PC-3 (cell line): ENCODE measurements around the gene SYMPK. TPM values are rescaled to one million over a fixed set of nuclear protein-coding genes. Genes with fewer than 3 reads are reported as not detected.

Source experiments
- ATAC-seq: fragments of 200-7000 bp; cut with Tn5 transposase; 2 replicates; pipeline ENCODE4 v1.9.1; 2020; ENCODE audit warnings: mild to moderate bottlenecking, moderate library complexity
- BruUV-seq: library from RNA; stranded (reverse); fragments of 400-500 nt; replicated peaks from 2 replicates; lab custom pipeline; 2021; lab: Mats Ljungman, UMichigan
- CTCF ChIA-PET: fragments of 300-600 bp; sonication (Branson Sonifier 250); formaldehyde crosslinking; loops from one replicate; lab custom pipeline; 2022; ENCODE audit warnings: antibody characterized with exemption; lab: Charles Lee
- POLR2A ChIA-PET: fragments of 300-600 bp; sonication (Branson Sonifier 250); formaldehyde crosslinking; loops from one replicate; lab custom pipeline; 2022; ENCODE audit warnings: antibody characterized with exemption; ENCODE audit not compliant: unreplicated experiment; lab: Charles Lee
- DNase-seq: peaks from one replicate; pipeline ENCODE4 v3.0.0-alpha.2; 2015
- H2AFZ ChIP-seq: fragments of 300-600 bp; sonication (generic); 2 replicates; pipeline ENCODE4 v1.6.0; 2016; ENCODE audit warnings: antibody characterized with exemption, low read length
- H3F3A ChIP-seq: fragments of 300-600 bp; sonication (generic); one replicate; pipeline ENCODE4 v1.6.0; 2017; ENCODE audit warnings: antibody characterized with exemption, low read length, control low read depth, mild to moderate bottlenecking; ENCODE audit not compliant: unreplicated experiment
- H3K27ac ChIP-seq: fragments of 300-600 bp; sonication (generic); 2 replicates; pipeline ENCODE4 v1.5.1; 2016; ENCODE audit warnings: mild to moderate bottlenecking, low read length
- H3K27me3 ChIP-seq: fragments of 300-600 bp; sonication (generic); 2 replicates; pipeline ENCODE4 v1.6.1; 2016; ENCODE audit warnings: low read length, mixed read lengths
- H3K36me3 ChIP-seq: fragments of 300-600 bp; sonication (generic); 2 replicates; pipeline ENCODE4 v1.6.1; 2016; ENCODE audit warnings: low read depth, mixed run types, low read length, mixed read lengths
- H3K4me1 ChIP-seq: fragments of 300-600 bp; sonication (generic); 2 replicates; pipeline ENCODE4 v1.5.1; 2016; ENCODE audit warnings: low read length; ENCODE audit not compliant: insufficient read depth
- H3K4me2 ChIP-seq: fragments of 300-600 bp; sonication (generic); 2 replicates; pipeline ENCODE4 v1.6.0; 2016; ENCODE audit warnings: low read length
- H3K4me3 ChIP-seq: fragments of 300-600 bp; sonication (generic); 2 replicates; pipeline ENCODE4 v1.5.1; 2016; ENCODE audit warnings: mild to moderate bottlenecking, low read length, mixed read lengths
- H3K79me2 ChIP-seq: fragments of 300-600 bp; sonication (generic); 2 replicates; pipeline ENCODE4 v1.6.1; 2017; ENCODE audit warnings: low read length, mixed read lengths
- H3K9ac ChIP-seq: fragments of 300-600 bp; sonication (generic); 2 replicates; pipeline ENCODE4 v1.6.0; 2016; ENCODE audit warnings: mild to moderate bottlenecking, low read length
- H3K9me2 ChIP-seq: fragments of 300-600 bp; sonication (generic); replicated peaks from 2 replicates; pipeline ENCODE4 v1.6.1; 2016; ENCODE audit warnings: mixed run types, low read length, mixed read lengths
- H3K9me3 ChIP-seq: fragments of 300-600 bp; sonication (generic); 2 replicates; pipeline ENCODE4 v1.6.1; 2016; ENCODE audit warnings: low read length, mixed read lengths
- H4K20me1 ChIP-seq: fragments of 300-600 bp; sonication (generic); 2 replicates; pipeline ENCODE4 v1.6.1; 2016; ENCODE audit warnings: low read length, mixed read lengths
- CTCF ChIP-seq: fragments of 300-600 bp; sonication (generic); conservative IDR thresholded peaks from 2 replicates; pipeline ENCODE4 v1.5.1; 2017; ENCODE audit warnings: antibody characterized with exemption, low read depth, mild to moderate bottlenecking, low read length
- EZH2 ChIP-seq: fragments of 300-600 bp; sonication (generic); IDR thresholded peaks from one replicate; pipeline ENCODE4 v1.6.1; 2017; ENCODE audit warnings: antibody characterized with exemption, mild to moderate bottlenecking, low read length; ENCODE audit not compliant: unreplicated experiment
- EZH2phosphoT487 ChIP-seq: fragments of 300-600 bp; sonication (generic); IDR thresholded peaks from 2 replicates; pipeline ENCODE4 v1.6.1; 2018; ENCODE audit warnings: mild to moderate bottlenecking, antibody characterized with exemption, low read length, borderline replicate concordance
- intact Hi-C: fragments of 100-400 bp; cut with micrococcal nuclease; formaldehyde crosslinking; loops from 2 replicates; pipeline ENCODE4 v1.9.0; 2023
- total RNA-seq: library from RNA; depleted of rRNA; stranded (reverse); fragments of >200 nt; gene quantifications from 2 replicates; pipeline ENCODE4 v1.2.3, GENCODE V29; 2014

SYMPK gene
- total RNA-seq, 1 experiment from 2014 or later: 36.6 TPM

GRCh38 chr19:45817010-45817724 lies 45.8 kb downstream of the SYMPK start:
- no peak overlapping the region for H3K27ac ChIP-seq
- DNase-seq (peak; percentile 91), ATAC-seq (peak; percentile 90)
- H3K4me1 ChIP-seq: no peaks in the 10 kb centered on the region; the same call in 1 of the 2 replicates
- H2AFZ ChIP-seq: no peak overlapping the region
- intact Hi-C loops: loop anchor here (1.0 kb wide), 1 partner anchor 18 kb away; no protein-coding TSS in a partner anchor
- ChIA-PET POLR2A (no interaction called here), CTCF (interaction anchor here (0.5 to 0.7 kb wide), 7 partner anchors 11 to 438 kb away, joined by 3 to 13 read pairs (median 5); partner anchors contain the start of genes FBXO46 and SIX5)
- no TSS peak for BruUV-seq
- H3K9me2 ChIP-seq: no peaks in the 10 kb centered on the region
- H3K36me3 ChIP-seq: no peaks in the 10 kb centered on the region; the same call in 1 of the 2 replicates
- H4K20me1 ChIP-seq: no peaks in the 10 kb centered on the region
- no peaks in the 10 kb centered on the region for H3K27me3 ChIP-seq
- H3K4me3 ChIP-seq: no peak overlapping the region
- H3F3A ChIP-seq: no peaks in the 10 kb centered on the region
- H3K9me3 ChIP-seq: no peaks in the 10 kb centered on the region
- H3K9ac ChIP-seq: no peak overlapping the region
- H3K79me2 ChIP-seq: no peaks in the 10 kb centered on the region
- TF ChIP-seq EZH2phosphoT487 (no peak), EZH2 (no peak), CTCF (peak; percentile 92)
- no peak overlapping the region for H3K4me2 ChIP-seq

GRCh38 chr19:45816236-45817009 lies 46.5 kb downstream of the SYMPK start:
- TF ChIP-seq EZH2phosphoT487: no peak
- no peak for TF ChIP-seq CTCF
- no peak for TF ChIP-seq EZH2
- Histone ChIP-seq H3K9me3 (no peaks in the 10 kb centered on the region), H3K9ac (no peak overlapping the region), H3K4me1 (no peaks in the 10 kb centered on the region; the same call in 1 of the 2 replicates), H3K27ac (no peak overlapping the region), H3K27me3 (no peaks in the 10 kb centered on the region), H3K4me2 (no peak overlapping the region), H3F3A (no peaks in the 10 kb centered on the region), H3K79me2 (no peaks in the 10 kb centered on the region), H3K36me3 (no peaks in the 10 kb centered on the region; the same call in 1 of the 2 replicates), H2AFZ (no peak overlapping the region), H4K20me1 (no peaks in the 10 kb centered on the region), H3K4me3 (no peak overlapping the region), H3K9me2 (no peaks in the 10 kb centered on the region)
- POLR2A ChIA-PET: no interaction called here
- intact Hi-C loops: loop anchor here (1.0 kb wide), 1 partner anchor 17 kb away; no protein-coding TSS in a partner anchor
- no peak for DNase-seq
- CTCF ChIA-PET: interaction anchor here (0.5 to 0.7 kb wide), 7 partner anchors 10 to 438 kb away, joined by 3 to 13 read pairs (median 5); partner anchors contain the start of genes FBXO46 and SIX5
- no peak for ATAC-seq
- no TSS peak for BruUV-seq
